SK-N-SH (cell line): ENCODE measurements around the gene RAD23A. TPM values are rescaled to one million over a fixed set of nuclear protein-coding genes. Genes with fewer than 3 reads are reported as not detected.

ENCODE experiments used
- CTCF ChIA-PET: fragments of 300-600, 350-600 bp; formaldehyde crosslinking; extraction: SDS; loops from one replicate; lab custom pipeline; 2021; lab: Yijun Ruan, JAX
- POLR2A ChIA-PET: fragments of 350-600 bp; sonication (Branson Sonifier 250); formaldehyde crosslinking; extraction: SDS; loops from one replicate; lab custom pipeline; 2020; ENCODE audit warnings: antibody characterized with exemption, inconsistent platforms; lab: Yijun Ruan, JAX
- DNase-seq: peaks from one replicate; pipeline ENCODE4 v3.0.0; 2012
- H2AFZ ChIP-seq: fragments of 200-600 bp; sonication (generic); 2 replicates; pipeline ENCODE4 v1.8.1; 2016; ENCODE audit warnings: antibody characterized with exemption, mild to moderate bottlenecking, low read depth
- H3F3A ChIP-seq: fragments of 200-600 bp; sonication (generic); replicated peaks from 2 replicates; pipeline ENCODE3; 2016; ENCODE audit warnings: antibody characterized with exemption, mild to moderate bottlenecking; ENCODE audit not compliant: insufficient read depth
- H3K27ac ChIP-seq, 2 experiments: fragments of 200-500 bp in 1 of 2; fragments of 200-600 bp in 1 of 2; sonication (Bioruptor generic) in 1 of 2; sonication (generic), shearing (Covaris generic) in 1 of 2; 2 replicates each; pipeline versions ENCODE4 v1.5.1 to v1.6.1; 2014 to 2016; ENCODE audit warnings: low read depth in 2 of 2, inconsistent platforms in 1 of 2, low read length in 1 of 2, mild to moderate bottlenecking in 1 of 2, mixed read lengths in 1 of 2
- H3K27me3 ChIP-seq: fragments of 200-600 bp; sonication (generic), shearing (Covaris generic); 2 replicates; pipeline ENCODE4 v1.6.1; 2016; ENCODE audit warnings: mixed run types; ENCODE audit not compliant: insufficient read depth
- H3K36me3 ChIP-seq, 2 experiments: fragments of 200-500 bp in 1 of 2; fragments of 200-600 bp in 1 of 2; sonication (Bioruptor generic) in 1 of 2; sonication (generic) in 1 of 2; replicated peaks in 1 of 2; 2 replicates each; pipeline versions ENCODE3 to v1.5.1; 2014 to 2016; ENCODE audit warnings: low read length in 1 of 2, mild to moderate bottlenecking in 1 of 2; ENCODE audit not compliant: insufficient read depth in 2 of 2, control insufficient read depth in 1 of 2
- H3K4me1 ChIP-seq, 2 experiments: fragments of 200-500 bp in 1 of 2; fragments of 200-600 bp in 1 of 2; sonication (Bioruptor generic) in 1 of 2; sonication (generic), shearing (Covaris generic) in 1 of 2; 2 replicates each; pipeline versions ENCODE4 v1.5.1 to v1.6.1; 2014 to 2016; ENCODE audit warnings: low read depth in 1 of 2, low read length in 1 of 2, mixed run types in 1 of 2; ENCODE audit not compliant: insufficient read depth in 2 of 2, control insufficient read depth in 1 of 2
- H3K4me2 ChIP-seq: fragments of 200-600 bp; sonication (generic), shearing (Covaris generic); 2 replicates; pipeline ENCODE4 v1.6.1; 2017; ENCODE audit warnings: mixed run types
- H3K4me3 ChIP-seq, 2 experiments: fragments of 200-500 bp in 1 of 2; fragments of 200-600 bp in 1 of 2; sonication (Bioruptor generic) in 1 of 2; sonication (generic), shearing (Covaris generic) in 1 of 2; 2 replicates each; pipeline versions ENCODE4 v1.5.1 to v1.8.1; 2014 to 2016; ENCODE audit warnings: low read depth in 2 of 2, inconsistent platforms in 1 of 2, low read length in 1 of 2, mild to moderate bottlenecking in 1 of 2, mixed read lengths in 1 of 2, moderate library complexity in 1 of 2
- H3K79me2 ChIP-seq: fragments of 200-600 bp; sonication (generic); 2 replicates; pipeline ENCODE4 v1.8.1; 2017; ENCODE audit warnings: mild to moderate bottlenecking; ENCODE audit not compliant: insufficient read depth
- H3K9ac ChIP-seq: fragments of 200-600 bp; sonication (generic); 2 replicates; pipeline ENCODE4 v1.6.1; 2017; ENCODE audit warnings: mixed run types
- H3K9me2 ChIP-seq: fragments of 200-600 bp; sonication (generic); 2 replicates; pipeline ENCODE4 v1.6.1; 2017; ENCODE audit warnings: mixed run types
- H3K9me3 ChIP-seq: fragments of 200-600 bp; sonication (generic); 2 replicates; pipeline ENCODE4 v1.6.1; 2017; ENCODE audit warnings: mixed run types, mild to moderate bottlenecking, moderate library complexity
- H4K20me1 ChIP-seq: fragments of 200-600 bp; sonication (generic); 2 replicates; pipeline ENCODE4 v1.6.1; 2017; ENCODE audit warnings: mild to moderate bottlenecking, mixed run types; ENCODE audit not compliant: insufficient read depth
- CTCF ChIP-seq: fragments of 200-600 bp; sonication (generic); IDR thresholded peaks from 2 replicates; pipeline ENCODE4 v1.6.1; 2017; ENCODE audit warnings: antibody characterized with exemption, mild to moderate bottlenecking, moderate library complexity
- ELF1 ChIP-seq: IDR thresholded peaks from 2 replicates; pipeline ENCODE4 v1.4.0; 2012
- FOSL2 ChIP-seq: IDR thresholded peaks from 2 replicates; pipeline ENCODE4 v1.4.0; 2012; ENCODE audit warnings: low read depth, mild to moderate bottlenecking, moderate library complexity, borderline replicate concordance
- FOXJ3 ChIP-seq: sonication (generic); formaldehyde crosslinking; IDR thresholded peaks from 2 replicates; pipeline ENCODE4 v1.5.1; 2020; ENCODE audit warnings: mild to moderate bottlenecking, missing genetic modification reagents
- IRF3 ChIP-seq: fragments of 150-350 bp; IDR thresholded peaks from 2 replicates; pipeline ENCODE4 v1.6.1; 2016; ENCODE audit warnings: mild to moderate bottlenecking, low read depth, low read length
- JUND ChIP-seq: IDR thresholded peaks from 2 replicates; pipeline ENCODE4 v1.4.0; 2012
- NFIC ChIP-seq: IDR thresholded peaks from 2 replicates; pipeline ENCODE4 v1.4.0; 2012; ENCODE audit warnings: borderline replicate concordance
- NRF1 ChIP-seq: IDR thresholded peaks from 2 replicates; pipeline ENCODE4 v1.6.1; 2012; ENCODE audit warnings: low read depth, mild to moderate bottlenecking, low read length
- POLR2AphosphoS5 ChIP-seq: IDR thresholded peaks from 2 replicates; pipeline ENCODE4 v1.6.1; 2012; ENCODE audit warnings: low read depth, low read length
- RAD21 ChIP-seq: IDR thresholded peaks from 2 replicates; pipeline ENCODE4 v1.6.1; 2012; ENCODE audit warnings: mild to moderate bottlenecking, low read length
- RFX5 ChIP-seq: IDR thresholded peaks from 2 replicates; pipeline ENCODE4 v1.6.1; 2012; ENCODE audit warnings: mild to moderate bottlenecking, improper control_type of control experiment, low read length
- RXRA ChIP-seq: IDR thresholded peaks from 2 replicates; pipeline ENCODE4 v1.4.0; 2012; ENCODE audit warnings: low read depth, mild to moderate bottlenecking, borderline replicate concordance
- SMC3 ChIP-seq: IDR thresholded peaks from 2 replicates; pipeline ENCODE4 v1.6.1; 2012; ENCODE audit warnings: low read depth, low read length, improper control_type of control experiment
- TAF1 ChIP-seq: IDR thresholded peaks from 2 replicates; pipeline ENCODE4 v1.6.1; 2012; ENCODE audit warnings: low read depth, mild to moderate bottlenecking, low read length, moderate library complexity, borderline replicate concordance
- TCF12 ChIP-seq: IDR thresholded peaks from 2 replicates; pipeline ENCODE4 v1.4.0; 2012
- USF1 ChIP-seq: IDR thresholded peaks from 2 replicates; pipeline ENCODE4 v1.4.0; 2012; ENCODE audit warnings: low read depth, borderline replicate concordance
- USF2 ChIP-seq: fragments of 150-350 bp; IDR thresholded peaks from 2 replicates; pipeline ENCODE4 v1.6.1; 2017; ENCODE audit warnings: antibody characterized with exemption, low read length, low read depth, borderline replicate concordance
- WGBS: methylation state at CpG from one replicate; pipeline ENCODE4 v1.1.6; 2017; ENCODE audit warnings: low lambda C conversion rate; 5-methylcytosine and 5-hydroxymethylcytosine counted together
- polyA plus RNA-seq, 3 experiments: library from polyadenylated mRNA; depleted of rRNA; stranded (reverse); fragments of >200 nt; gene quantifications; 2 replicates each; pipeline ENCODE4 v1.2.3, GENCODE V29; 2012
- TF ChIP-seq, protein P1 (sequence below): IDR thresholded peaks from 2 replicates; pipeline ENCODE4; 2012

Gene RAD23A
- polyA plus RNA-seq, 1 of the 3 experiments (the other 2 are of a cell fraction), result 116 TPM

DNA sequence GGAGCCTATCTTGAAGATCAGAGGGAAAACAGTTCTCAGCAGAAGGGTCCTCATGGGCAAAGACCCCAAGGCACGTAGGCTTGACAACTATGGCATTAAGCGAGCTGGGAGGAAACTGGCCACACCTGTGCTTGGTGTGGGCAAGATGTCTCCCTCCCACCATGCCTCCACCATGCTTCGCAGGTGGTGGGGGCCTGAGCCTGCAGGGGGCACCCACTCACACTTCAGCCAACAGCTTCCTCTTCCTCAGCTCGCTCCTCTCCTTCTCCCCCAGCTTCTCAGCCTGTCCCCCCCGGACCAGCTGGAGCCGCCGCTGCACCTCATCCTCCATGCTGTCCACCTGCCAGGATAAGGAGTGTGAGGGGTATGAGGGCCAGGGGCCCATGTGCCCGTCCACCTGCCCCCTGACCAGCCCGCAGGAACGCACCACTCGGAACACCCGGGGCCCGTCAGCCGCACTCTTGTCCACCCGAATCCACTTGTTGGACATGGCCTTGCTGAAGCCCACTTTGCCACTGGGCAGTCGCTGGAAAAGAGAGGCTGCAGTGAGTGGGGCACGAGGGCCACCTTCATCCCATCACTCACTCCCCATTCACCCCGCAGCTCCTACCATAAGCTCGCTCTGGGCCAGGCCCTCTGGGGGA, 15.5 kb upstream of the RAD23A start:
- no peaks in the 10 kb centered on the region for H3K9me3 ChIP-seq
- no peak overlapping the region for H3K27ac ChIP-seq
- no peak overlapping the region for H3K4me2 ChIP-seq
- H3K9ac ChIP-seq, result no peak overlapping the region
- no peaks in the 10 kb centered on the region for H3K27me3 ChIP-seq
- H3K79me2 ChIP-seq, result peaks cover 40% of the 10 kb centered on the region
- 0 out of 2 replicates have a peak, but pooled peaks cover 4% of the 10 kb centered on the region for H4K20me1 ChIP-seq
- 98% methylated on average over 18 of the region's 19 CpGs for WGBS
- DNase-seq, result no peak
- no peaks in the 10 kb centered on the region for H3F3A ChIP-seq
- CTCF ChIA-PET, result interaction anchor here (1.0 to 1.5 kb wide), 2 partner anchors 93 to 164 kb away, joined by 4 to 6 read pairs; no protein-coding TSS in a partner anchor
- H3K4me1 ChIP-seq, result peaks cover 0 to 7% of the 10 kb centered on the region in 2 experiments; a peak in 1 of 4 replicates
- H2AFZ ChIP-seq, result no peak overlapping the region
- POLR2A ChIA-PET, result interaction anchor here (0.6 kb wide), 1 partner anchor 11 kb away, joined by 3 read pairs; no protein-coding TSS in a partner anchor
- no peak overlapping the region for H3K4me3 ChIP-seq
- peaks cover 16 to 35% of the 10 kb centered on the region in 2 experiments for H3K36me3 ChIP-seq
- no peak for TF ChIP-seq JUND
- no peak for TF ChIP-seq RAD21
- no peak for TF ChIP-seq POLR2AphosphoS5
- no peak for TF ChIP-seq TCF12
- no peak for TF ChIP-seq FOSL2
- no peak for TF ChIP-seq NRF1
- no peak for TF ChIP-seq NFIC
- no peak for TF ChIP-seq ELF1
- no peak for TF ChIP-seq FOXJ3 (CRISPR knock-in tag)
- TF ChIP-seq USF2, result no peak
- TF ChIP-seq, protein P1, sequence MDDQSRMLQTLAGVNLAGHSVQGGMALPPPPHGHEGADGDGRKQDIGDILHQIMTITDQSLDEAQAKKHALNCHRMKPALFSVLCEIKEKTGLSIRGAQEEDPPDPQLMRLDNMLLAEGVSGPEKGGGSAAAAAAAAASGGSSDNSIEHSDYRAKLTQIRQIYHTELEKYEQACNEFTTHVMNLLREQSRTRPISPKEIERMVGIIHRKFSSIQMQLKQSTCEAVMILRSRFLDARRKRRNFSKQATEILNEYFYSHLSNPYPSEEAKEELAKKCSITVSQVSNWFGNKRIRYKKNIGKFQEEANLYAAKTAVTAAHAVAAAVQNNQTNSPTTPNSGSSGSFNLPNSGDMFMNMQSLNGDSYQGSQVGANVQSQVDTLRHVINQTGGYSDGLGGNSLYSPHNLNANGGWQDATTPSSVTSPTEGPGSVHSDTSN, result no peak
- TF ChIP-seq SMC3, result no peak
- TF ChIP-seq CTCF, result no peak
- TF ChIP-seq TAF1, result no peak
- TF ChIP-seq USF1, result no peak
- no peak for TF ChIP-seq RXRA
- no peak for TF ChIP-seq IRF3
- TF ChIP-seq RFX5, result no peak
- H3K9me2 ChIP-seq, result no peaks in the 10 kb centered on the region
